Measurements from ENCODE around the gene PROC.

DNA sequence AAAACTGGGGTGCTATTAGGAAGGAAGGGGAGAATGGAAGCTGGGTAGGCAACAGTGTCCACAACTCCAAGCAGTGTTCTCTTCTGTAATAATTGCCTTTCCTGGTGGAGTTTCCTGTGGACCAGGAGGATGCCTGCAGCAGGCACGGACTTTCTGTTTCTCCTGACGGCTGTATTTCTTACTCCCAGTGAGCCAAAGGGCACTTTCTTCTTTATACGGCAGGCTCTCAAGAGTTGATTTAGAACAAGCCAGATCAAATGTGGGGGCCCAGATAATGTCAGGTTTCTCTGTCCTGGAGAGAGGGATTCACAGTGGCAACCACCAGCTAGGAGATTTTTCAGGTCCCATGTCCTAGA lies 13.0 kb upstream of the PROC start:
- TF ChIP-seq, protein P1, sequence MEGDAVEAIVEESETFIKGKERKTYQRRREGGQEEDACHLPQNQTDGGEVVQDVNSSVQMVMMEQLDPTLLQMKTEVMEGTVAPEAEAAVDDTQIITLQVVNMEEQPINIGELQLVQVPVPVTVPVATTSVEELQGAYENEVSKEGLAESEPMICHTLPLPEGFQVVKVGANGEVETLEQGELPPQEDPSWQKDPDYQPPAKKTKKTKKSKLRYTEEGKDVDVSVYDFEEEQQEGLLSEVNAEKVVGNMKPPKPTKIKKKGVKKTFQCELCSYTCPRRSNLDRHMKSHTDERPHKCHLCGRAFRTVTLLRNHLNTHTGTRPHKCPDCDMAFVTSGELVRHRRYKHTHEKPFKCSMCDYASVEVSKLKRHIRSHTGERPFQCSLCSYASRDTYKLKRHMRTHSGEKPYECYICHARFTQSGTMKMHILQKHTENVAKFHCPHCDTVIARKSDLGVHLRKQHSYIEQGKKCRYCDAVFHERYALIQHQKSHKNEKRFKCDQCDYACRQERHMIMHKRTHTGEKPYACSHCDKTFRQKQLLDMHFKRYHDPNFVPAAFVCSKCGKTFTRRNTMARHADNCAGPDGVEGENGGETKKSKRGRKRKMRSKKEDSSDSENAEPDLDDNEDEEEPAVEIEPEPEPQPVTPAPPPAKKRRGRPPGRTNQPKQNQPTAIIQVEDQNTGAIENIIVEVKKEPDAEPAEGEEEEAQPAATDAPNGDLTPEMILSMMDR (IDR thresholded peaks at IDR 0.05) = no peak
- no peak for TF ChIP-seq POLR2AphosphoS5 (IDR thresholded peaks at IDR 0.05; ENCODE audit: low read depth, low read length)

All from Panc1 (cell line).